HG03378 (cell line): ENCODE data around the gene NOX5.
"Not testable (repeated sequence)": the region's sequence is repeated elsewhere in the genome, so short reads cannot be mapped to it uniquely, and the experiment has no call there.

ENCODE experiments used
- ATAC-seq: cut with Tn5 transposase; IDR thresholded peaks from one replicate; pipeline ENCODE4 v1.9.1; 2021; ENCODE audit warnings: mild to moderate bottlenecking, moderate library complexity; ENCODE audit not compliant: unreplicated experiment

NOX5 gene

DNA sequence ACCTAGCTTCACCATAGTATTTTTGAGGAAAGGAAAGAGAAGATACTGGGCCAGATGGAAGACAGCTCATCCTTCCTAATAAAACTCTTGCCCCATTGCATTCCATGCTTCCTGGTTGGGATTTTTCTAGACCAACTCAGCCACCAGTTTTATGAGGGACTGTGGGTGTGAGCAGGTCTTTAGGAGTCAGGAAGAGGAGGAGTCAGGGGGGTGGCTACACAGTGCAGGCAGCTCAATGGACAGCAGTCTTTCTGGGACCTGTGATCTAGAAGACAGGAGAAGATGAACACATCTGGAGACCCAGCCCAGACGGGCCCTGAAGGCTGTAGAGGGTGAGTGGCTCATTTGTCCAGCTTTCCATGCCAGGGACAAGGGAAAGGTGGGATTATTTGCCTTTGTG, at the start of gene NOX5:
TSS of gene NOX5 (plus strand) at position 242 of the 400 bp plus-strand sequence. CDS start at position 283, 41 bp downstream.
- ATAC-seq: no peak

GRCh38 chr15:68966996-68967395, 47.5 kb upstream of the NOX5 start:
- ATAC-seq: no peak

DNA sequence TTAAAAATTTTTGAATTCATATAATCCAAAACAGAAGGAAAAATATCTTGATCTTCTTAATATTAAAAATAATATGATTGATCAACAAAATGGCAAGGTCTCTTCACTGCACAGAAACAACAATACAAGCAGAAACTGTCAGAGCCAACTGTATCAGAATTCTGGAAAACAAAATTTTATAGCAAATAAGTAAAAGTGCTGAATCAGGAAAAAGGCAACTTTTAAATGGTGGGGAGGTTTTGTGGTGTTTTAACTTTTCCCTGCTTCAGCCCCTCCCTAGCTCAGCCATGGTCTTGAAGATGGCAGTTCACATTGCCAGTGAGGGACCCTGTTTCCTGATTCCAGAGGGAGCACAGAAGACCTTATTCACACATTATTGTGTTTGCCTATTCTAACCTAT, 46.5 kb upstream of the NOX5 start:
- no peak for ATAC-seq

- no peak for ATAC-seq
Observed at GRCh38 chr15:68969298-68969697, 45.2 kb upstream of the NOX5 start.

- ATAC-seq: no peak
Observed at GRCh38 chr15:68972201-68973065, 42.1 kb upstream of the NOX5 start.

DNA sequence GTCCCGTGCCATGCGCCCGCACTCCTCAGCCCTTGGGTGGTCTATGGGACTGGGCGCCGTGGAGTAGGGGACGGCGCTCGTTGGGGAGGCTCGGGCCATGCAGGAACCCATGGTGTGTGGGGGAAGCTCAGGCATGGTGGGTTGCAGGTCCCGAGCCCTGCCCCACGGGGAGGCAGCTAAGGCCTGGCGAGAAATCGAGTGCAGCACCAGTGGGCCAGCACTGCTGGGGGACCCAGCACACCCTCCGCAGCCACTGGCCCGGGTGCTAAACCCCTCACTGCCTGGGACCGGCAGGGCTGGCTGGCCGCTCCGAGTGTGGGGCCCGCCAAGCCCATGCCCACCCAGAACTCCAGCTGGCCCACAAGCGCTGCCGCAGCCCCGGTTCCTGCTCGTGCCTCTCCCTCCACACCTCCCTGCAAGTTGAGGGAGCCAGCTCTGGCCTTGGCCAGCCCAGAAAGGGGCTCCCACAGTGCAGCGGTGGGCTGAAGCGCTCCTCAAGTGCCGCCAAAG, 38.8 kb upstream of the NOX5 start:
- not testable (repeated sequence) for ATAC-seq

DNA sequence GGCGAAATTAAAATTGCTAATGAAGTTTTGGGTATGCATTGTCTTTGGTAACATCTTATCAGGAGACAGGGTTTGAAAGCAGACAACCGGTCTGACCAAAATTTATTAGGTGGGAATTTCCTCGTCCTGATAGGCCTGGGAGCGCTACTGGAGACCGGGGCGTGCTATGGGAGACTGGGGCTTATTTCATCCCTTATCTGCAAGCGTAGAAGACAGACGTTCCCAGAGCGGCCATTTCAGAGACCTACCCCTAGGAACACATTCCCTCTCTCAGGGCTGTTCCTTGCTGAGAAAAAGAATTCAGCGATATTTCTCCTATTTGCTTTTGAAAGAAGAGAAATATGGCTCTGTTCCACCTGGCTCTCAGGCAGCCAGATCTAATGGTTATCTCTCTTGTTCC, 37.1 kb upstream of the NOX5 start:
- not testable (repeated sequence) for ATAC-seq

DNA sequence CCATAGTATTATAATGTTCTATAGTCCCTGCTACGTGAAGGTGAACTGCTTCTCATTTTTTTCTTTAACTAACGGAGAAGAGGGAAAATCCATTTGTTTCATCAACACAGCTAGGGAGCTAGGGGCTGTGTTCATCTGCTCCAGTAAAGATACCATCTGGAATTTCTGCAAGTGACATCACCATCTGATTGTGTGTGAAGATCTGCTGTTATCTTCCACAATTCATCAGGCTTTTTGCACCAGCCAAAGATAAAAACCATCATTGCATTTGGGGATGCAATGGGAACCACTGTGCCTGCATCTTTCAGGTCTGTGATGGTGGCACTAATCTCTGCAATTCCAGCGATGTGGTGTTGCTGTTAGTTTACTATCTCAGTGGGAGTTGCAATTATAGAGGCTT, 35.5 kb upstream of the NOX5 start:
- no peak for ATAC-seq

DNA sequence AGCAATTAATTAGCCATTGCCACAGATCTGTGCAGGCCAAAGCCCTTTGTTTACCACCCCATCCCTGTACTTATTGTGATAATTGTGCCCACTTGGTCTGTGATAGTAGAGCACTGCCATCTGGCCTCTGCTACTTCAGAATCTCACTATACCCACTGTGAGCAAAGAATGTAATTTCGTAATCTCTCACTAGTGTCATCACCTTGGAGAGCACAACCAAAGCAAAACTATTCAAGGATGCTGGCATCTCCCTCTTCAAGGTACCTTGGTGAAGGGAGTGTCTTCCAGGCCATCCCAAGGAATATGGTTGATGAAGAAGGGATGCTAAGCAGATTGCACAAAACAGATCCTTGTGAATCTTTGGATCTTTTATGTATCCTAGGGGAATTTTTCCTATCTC, 34.7 kb upstream of the NOX5 start:
- no peak for ATAC-seq

DNA sequence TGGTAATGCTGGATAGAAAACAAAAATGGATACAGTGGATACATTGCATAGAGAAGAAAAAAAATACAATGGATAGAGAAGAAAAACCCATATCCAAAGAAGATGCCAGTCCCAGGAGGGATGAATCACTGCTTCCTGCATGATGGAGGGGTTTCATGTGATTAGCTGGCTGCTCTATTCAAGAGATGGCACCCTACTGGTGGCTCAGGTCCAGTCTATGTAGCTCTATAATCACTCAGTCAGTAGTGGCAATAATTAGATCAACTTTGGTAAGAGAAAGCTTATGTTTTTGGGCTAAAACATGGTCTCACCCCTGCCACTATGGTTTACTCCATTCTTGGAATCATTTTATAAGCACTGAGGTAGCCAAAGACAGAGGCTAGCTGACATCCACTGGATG, 33.7 kb upstream of the NOX5 start:
- no peak for ATAC-seq

- no peak for ATAC-seq
Observed at GRCh38 chr15:68981941-68982340, 32.6 kb upstream of the NOX5 start.

DNA sequence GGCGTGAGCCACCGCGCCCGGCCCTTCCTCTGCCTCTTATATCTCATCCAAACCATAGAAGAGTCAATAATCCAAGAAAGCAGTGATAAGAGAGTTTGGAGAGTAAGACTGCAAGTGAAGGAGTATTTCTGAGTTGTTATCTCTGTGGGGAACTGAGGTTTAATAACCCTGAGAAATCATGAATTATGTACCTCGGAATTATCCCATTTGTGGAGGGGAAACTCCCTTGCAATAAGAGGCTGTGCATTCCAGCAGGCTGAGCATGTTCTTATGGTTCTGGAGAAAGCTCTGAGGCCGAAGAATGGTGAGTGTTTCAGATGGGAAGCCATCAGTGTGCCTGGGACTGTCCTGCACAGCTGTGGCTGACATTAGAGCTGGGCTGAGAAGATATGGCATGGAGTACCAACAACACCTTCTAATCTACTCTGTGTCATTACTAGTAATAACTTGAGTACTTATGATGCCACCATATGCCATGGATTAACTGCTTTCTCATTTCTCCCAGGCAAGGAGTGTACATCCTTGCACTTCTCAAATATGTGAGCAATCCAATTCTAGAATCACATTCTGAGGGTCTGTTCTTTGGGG, 31.4 kb upstream of the NOX5 start:
- no peak for ATAC-seq

DNA sequence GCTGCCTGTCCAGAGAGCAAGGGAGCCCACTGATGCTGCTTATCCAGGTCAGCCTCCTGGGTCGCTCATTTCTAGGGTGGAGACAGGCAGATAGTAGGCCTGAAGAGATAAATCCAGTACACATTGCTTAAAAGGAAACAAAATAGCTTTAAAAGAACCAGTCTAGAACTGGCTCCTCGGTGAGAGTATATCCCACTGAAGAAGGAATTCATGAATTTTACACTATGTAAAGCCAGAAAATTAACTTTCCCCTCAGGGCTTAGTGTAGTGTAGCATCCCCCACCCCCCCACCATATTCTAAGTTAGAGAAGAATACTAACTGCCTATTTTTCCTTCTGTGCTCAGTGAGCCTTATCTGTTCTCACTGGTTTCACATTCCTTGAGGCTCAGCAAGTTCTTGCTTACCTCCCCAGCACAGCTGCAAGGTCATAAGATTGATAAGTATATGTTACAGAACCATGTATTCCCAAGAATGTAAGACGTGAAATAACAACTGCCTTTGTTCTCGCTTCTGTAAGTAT, 30.5 kb upstream of the NOX5 start:
- ATAC-seq: no peak

- no peak for ATAC-seq
Observed at GRCh38 chr15:68984586-68984985, 29.9 kb upstream of the NOX5 start.

- no peak for ATAC-seq
Observed at GRCh38 chr15:68985361-68985891, 29.1 kb upstream of the NOX5 start.

GRCh38 chr15:68986322-68986721, 28.2 kb upstream of the NOX5 start:
- ATAC-seq: no peak

- ATAC-seq: no peak
Observed at GRCh38 chr15:68987120-68987519, 27.4 kb upstream of the NOX5 start.

- ATAC-seq: no peak
Observed at GRCh38 chr15:68987676-68988075, 26.8 kb upstream of the NOX5 start.

DNA sequence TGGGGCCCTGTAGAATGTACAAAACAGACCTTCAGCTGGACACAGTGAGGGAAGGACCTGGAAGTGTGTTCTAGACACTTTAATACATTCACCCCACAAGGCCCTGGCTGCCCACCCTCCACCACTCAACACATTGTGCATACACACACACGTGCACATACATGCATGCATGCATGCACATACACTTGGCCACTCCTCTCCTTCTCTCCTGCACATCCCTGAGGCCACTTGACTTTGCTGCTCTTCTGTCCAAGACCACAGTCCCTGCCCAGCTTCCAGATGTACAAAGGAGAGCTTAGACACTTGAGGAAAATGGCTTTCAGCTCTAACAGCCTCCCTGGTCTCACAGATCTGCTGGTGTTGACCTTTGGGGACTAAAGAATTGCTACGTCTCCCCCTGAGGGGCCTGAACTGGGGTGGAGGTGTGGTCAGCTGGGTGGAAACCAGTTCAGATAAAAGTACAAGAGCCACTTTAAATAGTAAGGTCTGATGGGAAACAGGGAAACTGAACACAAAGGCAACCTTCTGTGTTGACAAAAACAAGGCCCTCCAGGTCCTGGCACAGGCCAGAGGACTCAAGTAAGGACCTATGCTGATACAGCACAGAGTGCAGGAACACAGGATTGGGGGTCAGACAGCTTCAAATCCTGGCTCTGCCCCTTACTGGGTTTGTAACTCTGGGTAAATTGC, 24.8 kb upstream of the NOX5 start:
- ATAC-seq: no peak

GRCh38 chr15:68990231-68990991, 24.1 kb upstream of the NOX5 start:
- ATAC-seq: no peak
